GM12878 (cell line): Measurements from ENCODE around the gene CACNA1B. TPM values are rescaled to one million over a fixed set of nuclear protein-coding genes. Genes with fewer than 3 reads are reported as not detected.

ENCODE experiments used
- ATAC-seq: fragments of 200-7000 bp; cut with Tn5 transposase; 3 replicates; pipeline ENCODE4 v1.9.1; 2020; ENCODE audit warnings: mild to moderate bottlenecking, moderate library complexity
- BruUV-seq: library from RNA; stranded (reverse); fragments of 400-500 nt; replicated peaks from 2 replicates; lab custom pipeline; 2021; lab: Mats Ljungman, UMichigan
- CTCF ChIA-PET: fragments of 300-600 bp; sonication (Branson Sonifier 250); formaldehyde crosslinking; extraction: SDS; loops from one replicate; lab custom pipeline; 2021; ENCODE audit warnings: inconsistent platforms; lab: Yijun Ruan, JAX
- POLR2A ChIA-PET: fragments of 350-600 bp; formaldehyde crosslinking; extraction: SDS; loops from one replicate; lab custom pipeline; 2021; ENCODE audit warnings: inconsistent platforms; lab: Charles Lee
- RAD21 ChIA-PET: fragments of 300-600 bp; sonication (Branson Sonifier 250); formaldehyde crosslinking; loops from one replicate; lab custom pipeline; 2023; ENCODE audit warnings: antibody characterized with exemption; ENCODE audit not compliant: unreplicated experiment; lab: Charles Lee
- SMC1A ChIA-PET: fragments of 300-600 bp; sonication (Branson Sonifier 250); formaldehyde crosslinking; loops from one replicate; lab custom pipeline; 2023; ENCODE audit not compliant: unreplicated experiment, uncharacterized antibody; lab: Charles Lee
- DNase-seq: peaks from one replicate; pipeline ENCODE4 v3.0.0-alpha.2; 2011; ENCODE audit warnings: low read depth, low spot score
- FAIRE-seq: peaks from 3 replicates; lab custom pipeline; 2011; peaks lifted over from hg19 to GRCh38; lab: Jason Lieb, UNC
- H2AFZ ChIP-seq: 2 replicates; pipeline ENCODE4 v1.6.0; 2011; ENCODE audit warnings: low read depth, low read length, control low read depth; ENCODE audit not compliant: control insufficient read depth
- H3K27ac ChIP-seq: 2 replicates; pipeline ENCODE4 v1.5.1; 2011; ENCODE audit warnings: control low read depth; ENCODE audit not compliant: control insufficient read depth, insufficient read depth
- H3K27me3 ChIP-seq, 2 experiments: replicated peaks in 1 of 2; 2 replicates each; pipeline versions ENCODE4 v1.6.0 to v1.6.1; 2011; ENCODE audit warnings: low read length in 1 of 2; ENCODE audit not compliant: control insufficient read depth in 2 of 2, insufficient read depth in 2 of 2
- H3K36me3 ChIP-seq, 2 experiments: 2 replicates each; pipeline ENCODE4 v1.5.1; 2011; ENCODE audit warnings: low read length in 1 of 2; ENCODE audit not compliant: control insufficient read depth in 2 of 2, insufficient read depth in 2 of 2
- H3K4me1 ChIP-seq: 2 replicates; pipeline ENCODE4 v1.6.1; 2011; ENCODE audit warnings: mild to moderate bottlenecking, low read length, moderate library complexity, mixed read lengths; ENCODE audit not compliant: control insufficient read depth, insufficient read depth
- H3K4me2 ChIP-seq: 2 replicates; pipeline ENCODE4 v1.6.0; 2011; ENCODE audit warnings: control low read depth; ENCODE audit not compliant: control insufficient read depth, insufficient read depth
- H3K4me3 ChIP-seq: fragments of 200-600 bp; sonication (generic); 2 replicates; pipeline ENCODE4 v1.5.1; 2016
- H3K79me2 ChIP-seq: 2 replicates; pipeline ENCODE4 v1.6.0; 2011; ENCODE audit warnings: low read length; ENCODE audit not compliant: control insufficient read depth, insufficient read depth
- H3K9ac ChIP-seq: 2 replicates; pipeline ENCODE4 v1.8.0; 2011; ENCODE audit warnings: low read length, control low read depth, mixed read lengths; ENCODE audit not compliant: control insufficient read depth, insufficient read depth
- H3K9me3 ChIP-seq: replicated peaks from 3 replicates; pipeline ENCODE4 v1.5.1; 2011; ENCODE audit warnings: mild to moderate bottlenecking, low read length; ENCODE audit not compliant: control insufficient read depth, insufficient read depth
- H4K20me1 ChIP-seq: 2 replicates; pipeline ENCODE4 v1.6.0; 2011; ENCODE audit not compliant: control insufficient read depth, insufficient read depth
- BCL11A ChIP-seq: IDR thresholded peaks from 2 replicates; pipeline ENCODE4 v1.6.1; 2011; ENCODE audit warnings: low read depth, low read length
- CREB1 ChIP-seq: IDR thresholded peaks from 2 replicates; pipeline ENCODE4 v1.6.1; 2012; ENCODE audit warnings: low read depth, mild to moderate bottlenecking, inconsistent platforms
- HDAC2 ChIP-seq: fragments of 200-600 bp; sonication (generic); IDR thresholded peaks from 2 replicates; pipeline ENCODE4 v1.6.1; 2017
- POLR2AphosphoS2 ChIP-seq: IDR thresholded peaks from 2 replicates; pipeline ENCODE4 v1.6.1; 2011; ENCODE audit warnings: low read depth, mild to moderate bottlenecking, low read length, improper control_type of control experiment, moderate library complexity
- RAD21 ChIP-seq: IDR thresholded peaks from 2 replicates; pipeline ENCODE4 v1.6.1; 2011; ENCODE audit warnings: mild to moderate bottlenecking, low read depth, low read length, moderate library complexity; ENCODE audit not compliant: insufficient read depth
- ZNF24 ChIP-seq: fragments of 450-650 bp; IDR thresholded peaks from 2 replicates; pipeline ENCODE4 v1.6.1; 2017; ENCODE audit warnings: antibody characterized with exemption, mild to moderate bottlenecking
- ZSCAN29 ChIP-seq: fragments of 450-650 bp; IDR thresholded peaks from 2 replicates; pipeline ENCODE4 v1.6.1; 2017; ENCODE audit warnings: mild to moderate bottlenecking, moderate library complexity
- WGBS: methylation state at CpG from one replicate; pipeline ENCODE4 v1.1.6; 2016; ENCODE audit warnings: low lambda C conversion rate; ENCODE audit not compliant: insufficient replicate concordance, insufficient coverage; ENCODE audit errors: missing lambda C conversion rate; 5-methylcytosine and 5-hydroxymethylcytosine counted together
- in situ Hi-C: fragments of 300-500 bp; cut with MboI; formaldehyde crosslinking; loops from 9 replicates; pipeline ENCODE4 v1.14.3; 2018; ENCODE audit warnings: mixed read lengths
- intact Hi-C: fragments of 100-400 bp; cut with micrococcal nuclease; formaldehyde crosslinking; loops from one replicate; pipeline ENCODE4 v1.14.2; 2022; ENCODE audit not compliant: unreplicated experiment
- polyA plus RNA-seq, 11 experiments: library from polyadenylated mRNA; depleted of rRNA in 4 of 11; unstranded in 6 of 11; stranded (reverse) in 5 of 11; fragments of >200 nt; fragmentation: Nextera tagmentation in 4 of 11; fragmentation: Illumina TruSeq in 1 of 11; extraction: Ambion mirVana in 4 of 11; extraction: Trizol in 1 of 11; gene quantifications; 1 replicate in 1 of 11; 2 replicates in 10 of 11; pipeline versions ENCODE4 v1.2.1 to v1.2.3, GENCODE V29; 2011 to 2016; ENCODE audit warnings: inconsistent platforms in 2 of 11, missing spikeins in 2 of 11, low read depth in 1 of 11
- total RNA-seq, 4 experiments: library from RNA; depleted of rRNA in 3 of 4; stranded (reverse); fragments of >200 nt in 3 of 4; fragmentation: Illumina TruSeq in 1 of 4; extraction: Trizol in 1 of 4; gene quantifications; 2 replicates each; pipeline versions ENCODE4 v1.2.1 to v1.2.3, GENCODE V29; 2013 to 2021
- TF ChIP-seq, protein P1 (sequence below): fragments of 450-650 bp; IDR thresholded peaks from 2 replicates; pipeline ENCODE4 v1.6.1; 2017; ENCODE audit warnings: antibody characterized with exemption, mild to moderate bottlenecking, moderate library complexity
- TF ChIP-seq, protein P2 (sequence below): fragments of 150-350 bp; IDR thresholded peaks from 2 replicates; pipeline ENCODE4 v1.6.1; 2014; ENCODE audit warnings: mild to moderate bottlenecking, low read depth, low read length
- TF ChIP-seq, protein P3 (sequence below): IDR thresholded peaks from 2 replicates; pipeline ENCODE4 v1.6.1; 2012; ENCODE audit warnings: improper control_type of control experiment, low read depth, low read length; ENCODE audit not compliant: insufficient replicate concordance

Gene CACNA1B
- total and polyA plus RNA-seq, 10 of the 15 experiments (the other 5 are each of a cell fraction or from before 2014, with no cell fraction given): 0.01 to 0.03 (median 0.01) TPM; not detected in 7

DNA sequence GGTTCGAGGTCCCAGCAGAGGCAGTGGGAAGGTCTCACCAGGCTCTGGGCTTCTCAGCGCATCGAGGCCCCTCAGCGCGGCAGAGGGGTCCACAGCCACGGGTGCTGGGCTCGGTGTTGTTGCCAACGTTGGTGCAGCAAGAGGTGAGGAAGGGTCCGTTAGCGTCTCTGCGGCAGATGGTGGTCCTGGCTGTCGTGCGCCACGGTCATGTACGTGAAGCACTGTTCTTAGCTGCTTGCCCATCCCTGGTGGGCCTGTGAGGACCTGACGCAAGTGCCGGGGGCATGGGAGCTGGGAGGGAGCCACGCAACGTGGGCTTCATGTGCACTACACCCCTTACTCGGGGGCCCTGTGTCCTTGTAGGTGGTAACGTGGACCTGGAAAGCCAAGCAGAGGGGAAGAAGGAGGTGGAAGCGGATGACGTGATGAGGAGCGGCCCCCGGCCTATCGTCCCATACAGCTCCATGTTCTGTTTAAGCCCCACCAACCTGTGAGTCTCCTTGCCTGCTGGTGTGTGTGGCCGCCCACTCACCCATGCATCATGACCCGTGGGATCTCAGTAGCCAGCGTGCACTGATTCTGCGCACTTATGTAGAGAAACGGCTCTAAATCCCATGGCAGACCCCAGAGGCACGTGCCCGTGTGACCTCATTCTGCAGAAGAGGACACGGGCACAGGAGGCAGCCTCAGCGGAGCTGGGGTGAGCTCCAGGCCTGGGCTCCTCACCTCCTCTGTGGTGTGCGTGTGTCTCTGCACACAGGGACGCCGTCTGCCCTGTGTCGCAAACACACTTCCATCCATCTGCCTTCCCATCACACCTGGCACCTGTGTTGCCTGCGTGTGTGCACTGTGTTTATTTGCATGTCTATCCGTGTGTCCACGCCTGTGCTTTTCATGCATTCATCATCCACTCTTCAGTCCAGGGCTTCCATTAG is 166.1 kb downstream of the CACNA1B start:
- RAD21 ChIA-PET: no interaction called here
- 48% methylated on average over 39 of the region's 42 CpGs for WGBS
- Histone ChIP-seq H3K9me3 (no peaks in the 10 kb centered on the region), H3K4me2 (no peak overlapping the region), H3K9ac (no peak overlapping the region), H2AFZ (no peak overlapping the region), H4K20me1 (no peaks in the 10 kb centered on the region), H3K4me3 (no peak overlapping the region), H3K27ac (no peak overlapping the region), H3K27me3 (no peaks in the 10 kb centered on the region; a peak in 1 of 4 replicates), H3K4me1 (no peaks in the 10 kb centered on the region), H3K79me2 (no peaks in the 10 kb centered on the region), H3K36me3 (no peaks in the 10 kb centered on the region)
- POLR2A ChIA-PET: no interaction called here
- FAIRE-seq: no peak
- ATAC-seq: no peak
- no TSS peak for BruUV-seq
- TF ChIP-seq POLR2AphosphoS2 (no peak), CREB1 (no peak), HDAC2 (no peak), ZSCAN29 (no peak), RAD21 (no peak), ZNF24 (no peak), BCL11A (no peak)
- TF ChIP-seq, protein P1, sequence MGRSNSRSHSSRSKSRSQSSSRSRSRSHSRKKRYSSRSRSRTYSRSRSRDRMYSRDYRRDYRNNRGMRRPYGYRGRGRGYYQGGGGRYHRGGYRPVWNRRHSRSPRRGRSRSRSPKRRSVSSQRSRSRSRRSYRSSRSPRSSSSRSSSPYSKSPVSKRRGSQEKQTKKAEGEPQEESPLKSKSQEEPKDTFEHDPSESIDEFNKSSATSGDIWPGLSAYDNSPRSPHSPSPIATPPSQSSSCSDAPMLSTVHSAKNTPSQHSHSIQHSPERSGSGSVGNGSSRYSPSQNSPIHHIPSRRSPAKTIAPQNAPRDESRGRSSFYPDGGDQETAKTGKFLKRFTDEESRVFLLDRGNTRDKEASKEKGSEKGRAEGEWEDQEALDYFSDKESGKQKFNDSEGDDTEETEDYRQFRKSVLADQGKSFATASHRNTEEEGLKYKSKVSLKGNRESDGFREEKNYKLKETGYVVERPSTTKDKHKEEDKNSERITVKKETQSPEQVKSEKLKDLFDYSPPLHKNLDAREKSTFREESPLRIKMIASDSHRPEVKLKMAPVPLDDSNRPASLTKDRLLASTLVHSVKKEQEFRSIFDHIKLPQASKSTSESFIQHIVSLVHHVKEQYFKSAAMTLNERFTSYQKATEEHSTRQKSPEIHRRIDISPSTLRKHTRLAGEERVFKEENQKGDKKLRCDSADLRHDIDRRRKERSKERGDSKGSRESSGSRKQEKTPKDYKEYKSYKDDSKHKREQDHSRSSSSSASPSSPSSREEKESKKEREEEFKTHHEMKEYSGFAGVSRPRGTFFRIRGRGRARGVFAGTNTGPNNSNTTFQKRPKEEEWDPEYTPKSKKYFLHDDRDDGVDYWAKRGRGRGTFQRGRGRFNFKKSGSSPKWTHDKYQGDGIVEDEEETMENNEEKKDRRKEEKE: no peak
- TF ChIP-seq, protein P2, sequence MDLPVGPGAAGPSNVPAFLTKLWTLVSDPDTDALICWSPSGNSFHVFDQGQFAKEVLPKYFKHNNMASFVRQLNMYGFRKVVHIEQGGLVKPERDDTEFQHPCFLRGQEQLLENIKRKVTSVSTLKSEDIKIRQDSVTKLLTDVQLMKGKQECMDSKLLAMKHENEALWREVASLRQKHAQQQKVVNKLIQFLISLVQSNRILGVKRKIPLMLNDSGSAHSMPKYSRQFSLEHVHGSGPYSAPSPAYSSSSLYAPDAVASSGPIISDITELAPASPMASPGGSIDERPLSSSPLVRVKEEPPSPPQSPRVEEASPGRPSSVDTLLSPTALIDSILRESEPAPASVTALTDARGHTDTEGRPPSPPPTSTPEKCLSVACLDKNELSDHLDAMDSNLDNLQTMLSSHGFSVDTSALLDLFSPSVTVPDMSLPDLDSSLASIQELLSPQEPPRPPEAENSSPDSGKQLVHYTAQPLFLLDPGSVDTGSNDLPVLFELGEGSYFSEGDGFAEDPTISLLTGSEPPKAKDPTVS: no peak
- TF ChIP-seq, protein P3, sequence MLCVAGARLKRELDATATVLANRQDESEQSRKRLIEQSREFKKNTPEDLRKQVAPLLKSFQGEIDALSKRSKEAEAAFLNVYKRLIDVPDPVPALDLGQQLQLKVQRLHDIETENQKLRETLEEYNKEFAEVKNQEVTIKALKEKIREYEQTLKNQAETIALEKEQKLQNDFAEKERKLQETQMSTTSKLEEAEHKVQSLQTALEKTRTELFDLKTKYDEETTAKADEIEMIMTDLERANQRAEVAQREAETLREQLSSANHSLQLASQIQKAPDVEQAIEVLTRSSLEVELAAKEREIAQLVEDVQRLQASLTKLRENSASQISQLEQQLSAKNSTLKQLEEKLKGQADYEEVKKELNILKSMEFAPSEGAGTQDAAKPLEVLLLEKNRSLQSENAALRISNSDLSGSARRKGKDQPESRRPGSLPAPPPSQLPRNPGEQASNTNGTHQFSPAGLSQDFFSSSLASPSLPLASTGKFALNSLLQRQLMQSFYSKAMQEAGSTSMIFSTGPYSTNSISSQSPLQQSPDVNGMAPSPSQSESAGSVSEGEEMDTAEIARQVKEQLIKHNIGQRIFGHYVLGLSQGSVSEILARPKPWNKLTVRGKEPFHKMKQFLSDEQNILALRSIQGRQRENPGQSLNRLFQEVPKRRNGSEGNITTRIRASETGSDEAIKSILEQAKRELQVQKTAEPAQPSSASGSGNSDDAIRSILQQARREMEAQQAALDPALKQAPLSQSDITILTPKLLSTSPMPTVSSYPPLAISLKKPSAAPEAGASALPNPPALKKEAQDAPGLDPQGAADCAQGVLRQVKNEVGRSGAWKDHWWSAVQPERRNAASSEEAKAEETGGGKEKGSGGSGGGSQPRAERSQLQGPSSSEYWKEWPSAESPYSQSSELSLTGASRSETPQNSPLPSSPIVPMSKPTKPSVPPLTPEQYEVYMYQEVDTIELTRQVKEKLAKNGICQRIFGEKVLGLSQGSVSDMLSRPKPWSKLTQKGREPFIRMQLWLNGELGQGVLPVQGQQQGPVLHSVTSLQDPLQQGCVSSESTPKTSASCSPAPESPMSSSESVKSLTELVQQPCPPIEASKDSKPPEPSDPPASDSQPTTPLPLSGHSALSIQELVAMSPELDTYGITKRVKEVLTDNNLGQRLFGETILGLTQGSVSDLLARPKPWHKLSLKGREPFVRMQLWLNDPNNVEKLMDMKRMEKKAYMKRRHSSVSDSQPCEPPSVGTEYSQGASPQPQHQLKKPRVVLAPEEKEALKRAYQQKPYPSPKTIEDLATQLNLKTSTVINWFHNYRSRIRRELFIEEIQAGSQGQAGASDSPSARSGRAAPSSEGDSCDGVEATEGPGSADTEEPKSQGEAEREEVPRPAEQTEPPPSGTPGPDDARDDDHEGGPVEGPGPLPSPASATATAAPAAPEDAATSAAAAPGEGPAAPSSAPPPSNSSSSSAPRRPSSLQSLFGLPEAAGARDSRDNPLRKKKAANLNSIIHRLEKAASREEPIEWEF: no peak
- intact Hi-C loops: no loop called here
- CTCF ChIA-PET: no interaction called here
- SMC1A ChIA-PET: no interaction called here
- in situ Hi-C loops: no loop called here
- no peak for DNase-seq
